HG03442 (cell line): ENCODE data around the gene ATP8A1.
A peak's percentile ranks its signal among the peaks of the same experiment; 100 is the strongest.

Source experiments
- ATAC-seq: cut with Tn5 transposase; IDR thresholded peaks from one replicate; pipeline ENCODE4 v1.9.1; 2021; ENCODE audit warnings: mild to moderate bottlenecking, moderate library complexity; ENCODE audit not compliant: unreplicated experiment

ATP8A1 gene

DNA sequence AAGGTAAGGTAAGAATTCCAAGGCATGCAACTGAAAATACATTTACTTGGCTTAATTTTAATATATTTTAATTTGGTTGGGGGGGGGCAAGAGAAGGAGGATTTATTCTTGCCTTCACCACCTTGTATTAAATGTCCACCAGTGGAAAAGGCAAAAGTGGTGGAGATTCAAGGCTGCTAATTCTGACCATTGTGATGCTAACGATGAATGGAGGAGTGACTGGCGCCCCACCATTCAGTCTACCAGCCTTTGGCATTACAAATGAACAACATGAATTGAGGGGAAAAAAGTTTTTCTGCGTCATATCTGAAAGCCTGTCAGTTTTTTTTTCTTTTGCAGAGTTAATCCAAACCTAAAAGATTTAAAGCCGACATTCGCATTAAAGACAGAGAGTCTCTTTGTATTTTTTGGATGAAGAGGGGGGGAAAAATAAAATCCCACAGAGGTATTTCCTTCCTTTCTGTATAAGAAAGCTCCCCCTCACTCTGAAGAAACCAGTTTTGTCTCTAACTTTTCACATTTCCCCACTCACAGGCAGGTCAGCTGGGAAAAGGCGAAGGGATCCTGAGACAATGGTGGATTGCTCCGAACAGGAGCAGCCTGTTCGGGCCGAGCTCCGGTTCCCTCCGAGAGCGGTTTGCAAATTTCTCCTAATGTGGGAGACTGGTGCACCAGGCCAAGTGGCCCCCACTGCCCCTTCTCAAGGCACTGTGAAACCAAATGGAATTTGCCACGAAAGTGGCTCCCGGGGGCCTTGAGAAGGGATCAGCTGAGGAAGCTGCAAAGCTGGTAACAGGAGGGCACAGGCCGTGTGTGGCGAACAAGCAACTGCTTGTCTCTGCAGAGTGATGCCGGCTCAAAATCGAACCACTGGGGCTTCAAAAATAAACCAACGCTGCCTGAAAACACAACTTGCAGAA, 231.5 kb downstream of the ATP8A1 start:
- ATAC-seq = no peak

DNA sequence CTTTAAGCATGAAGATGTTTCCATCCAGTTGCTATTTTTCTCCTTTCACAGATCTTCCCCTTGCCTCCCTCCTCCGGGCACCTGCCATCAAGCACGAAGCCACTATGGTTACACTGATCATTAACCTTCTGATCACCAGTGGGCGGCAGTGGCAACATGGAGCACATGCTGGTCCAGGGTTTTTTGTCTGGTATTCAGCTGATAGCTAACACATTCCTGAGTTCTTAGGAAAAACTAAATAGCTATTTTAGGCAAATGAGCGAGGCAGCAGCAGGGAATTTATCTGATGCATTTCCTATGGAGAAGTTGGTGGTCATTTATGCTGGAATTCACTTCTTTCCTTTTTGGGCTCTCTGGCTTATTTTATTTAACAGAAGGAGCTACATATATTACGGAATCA, 236.8 kb downstream of the ATP8A1 start:
- no peak for ATAC-seq

DNA sequence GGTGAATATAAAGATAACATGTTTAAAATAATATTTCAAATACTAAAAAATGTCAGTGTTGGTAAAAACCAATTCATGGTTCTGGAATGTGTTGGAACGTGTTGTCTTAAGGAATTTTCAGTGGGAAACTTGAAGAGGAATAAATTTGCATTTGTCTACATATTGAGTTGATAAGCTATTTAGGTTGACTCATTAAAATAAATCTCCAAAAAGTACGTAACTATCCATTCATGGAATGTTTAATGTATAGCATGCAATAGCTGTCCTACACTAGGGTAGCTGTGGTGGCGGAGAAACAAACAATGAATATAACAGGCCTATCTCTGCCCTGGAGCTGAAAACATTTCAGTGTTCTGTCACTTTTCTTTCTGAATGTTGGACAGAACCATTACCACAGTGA, 239.4 kb downstream of the ATP8A1 start:
- ATAC-seq = no peak

DNA sequence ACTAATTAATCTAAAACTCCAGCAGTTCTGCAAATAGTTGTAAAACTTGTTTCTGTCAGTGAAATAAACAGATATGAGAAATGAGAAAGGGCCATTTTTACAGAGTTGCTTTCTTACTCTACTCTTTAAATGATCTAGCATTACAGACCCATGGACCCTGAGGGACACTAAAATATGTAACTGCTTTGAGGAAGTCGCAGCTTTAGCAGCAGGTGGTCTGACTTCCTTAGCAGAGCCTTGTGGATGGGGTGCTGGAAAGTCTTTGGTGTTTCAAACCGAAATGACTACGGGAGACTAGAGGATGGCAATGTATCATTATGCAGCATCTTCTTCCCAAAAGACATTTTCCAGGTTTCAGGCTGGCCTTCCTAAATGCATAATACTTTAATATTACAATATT, 240.9 kb downstream of the ATP8A1 start:
- ATAC-seq = no peak

DNA sequence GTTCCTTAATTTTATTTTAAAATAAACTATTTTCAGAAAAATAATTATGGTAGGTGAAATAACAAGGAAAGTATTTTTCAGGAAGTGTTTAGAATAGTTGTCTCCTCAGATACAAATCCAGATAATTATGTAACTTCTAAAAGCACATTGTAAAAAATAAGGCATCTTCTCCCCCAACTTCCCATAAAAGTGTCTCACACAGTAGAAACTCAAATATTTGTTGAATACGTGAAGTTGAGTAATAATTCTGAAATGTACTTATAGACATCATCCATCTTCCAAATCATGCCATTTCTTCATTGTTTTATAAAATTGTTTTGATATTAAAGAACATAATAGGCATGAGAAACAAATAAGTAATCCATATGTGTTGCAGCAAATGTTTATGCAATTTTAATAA, 241.6 kb downstream of the ATP8A1 start:
- ATAC-seq = no peak

DNA sequence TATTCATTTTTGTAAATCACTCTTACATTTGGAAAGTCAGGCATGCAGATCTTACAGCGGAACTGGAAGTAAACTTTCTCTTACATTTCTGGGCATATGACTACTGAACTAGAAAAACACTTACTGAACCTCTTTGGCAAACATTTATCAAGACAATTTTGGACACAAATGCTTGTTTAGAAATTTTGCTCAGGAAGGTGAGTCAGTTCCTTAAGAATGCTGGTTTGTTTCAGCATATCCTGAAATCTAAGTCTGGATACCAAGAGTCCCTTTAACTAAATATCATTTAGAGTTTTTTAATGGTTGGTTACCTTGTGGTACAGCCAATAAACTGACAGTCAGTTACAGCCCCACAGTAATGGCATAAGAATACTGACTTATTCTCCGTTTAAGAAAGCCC, 244.7 kb downstream of the ATP8A1 start:
- ATAC-seq = no peak

DNA sequence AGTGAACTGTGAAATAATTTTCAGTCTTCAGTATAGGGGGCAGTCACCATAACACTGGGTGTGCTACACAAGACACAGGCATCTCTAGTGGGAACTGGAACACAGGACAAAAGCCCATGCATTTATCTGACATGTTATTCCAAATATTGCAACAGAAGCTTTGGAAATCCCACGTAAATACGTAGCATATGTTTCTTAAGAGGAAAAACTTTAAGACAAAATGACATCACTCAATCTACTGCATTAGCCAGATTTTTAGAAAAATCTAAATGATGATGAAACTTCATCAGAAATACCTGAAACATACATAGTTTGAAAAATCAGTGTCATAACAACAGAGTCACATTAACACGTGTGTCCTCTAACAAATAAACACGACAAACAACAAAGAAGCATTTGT, 245.1 kb downstream of the ATP8A1 start:
- ATAC-seq = no peak

DNA sequence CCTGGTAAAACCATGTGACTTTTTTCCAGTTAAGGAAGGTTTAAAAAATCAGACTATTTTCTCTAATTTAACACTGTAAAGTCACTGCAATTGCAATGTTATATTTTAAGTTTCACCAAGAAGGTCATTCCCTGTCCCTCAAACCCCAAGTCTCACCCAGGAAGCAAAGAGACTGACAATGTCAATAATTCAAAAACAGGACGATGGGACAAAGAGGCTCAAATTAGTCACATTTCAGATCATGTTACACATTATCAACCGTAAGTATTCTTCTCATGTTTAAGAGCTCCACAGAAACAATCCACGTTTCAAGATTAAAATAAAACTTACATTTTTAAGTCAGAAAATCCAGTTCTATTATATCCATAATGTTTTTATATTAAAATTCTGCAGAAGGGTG, 246.5 kb downstream of the ATP8A1 start:
- no peak for ATAC-seq

DNA sequence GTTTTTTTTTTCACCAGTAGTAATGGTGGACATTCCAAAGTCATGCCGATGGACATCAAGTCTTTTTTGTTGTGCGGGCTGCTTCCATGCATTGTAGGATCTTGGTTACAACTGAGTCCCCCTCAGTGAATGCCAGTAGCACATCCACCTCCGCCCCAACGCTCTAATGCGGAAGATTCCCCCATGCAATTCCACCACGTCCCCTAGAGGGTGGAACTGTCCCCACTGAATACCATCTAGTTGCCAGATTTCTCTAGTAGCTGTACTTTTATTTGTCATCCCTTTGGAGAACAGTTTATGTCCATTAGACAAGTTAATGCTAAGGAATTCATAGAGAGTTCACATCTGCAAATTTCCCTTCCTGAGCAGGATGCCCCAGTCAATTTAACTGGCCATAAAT, 252.9 kb downstream of the ATP8A1 start:
- ATAC-seq = no peak

DNA sequence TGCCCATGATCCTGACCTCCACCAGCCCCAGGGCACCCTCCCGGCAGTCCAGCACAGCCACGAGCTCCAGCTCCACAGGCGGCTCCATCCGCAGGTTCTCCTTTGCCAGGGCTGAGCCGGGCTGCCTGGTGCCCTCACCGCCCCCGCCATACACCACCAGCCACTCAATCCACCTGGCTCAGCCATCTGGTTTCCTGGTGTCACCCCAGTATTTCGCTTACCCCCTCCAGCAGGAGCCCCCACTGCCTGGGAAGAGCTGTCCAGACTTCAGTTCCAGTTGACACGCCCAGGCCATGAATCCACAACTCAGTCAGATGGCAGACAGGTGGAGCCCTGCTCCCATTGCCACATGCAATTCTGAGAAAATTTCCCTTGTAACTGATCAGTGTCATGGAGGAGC, 255.7 kb downstream of the ATP8A1 start:
- ATAC-seq = no peak

DNA sequence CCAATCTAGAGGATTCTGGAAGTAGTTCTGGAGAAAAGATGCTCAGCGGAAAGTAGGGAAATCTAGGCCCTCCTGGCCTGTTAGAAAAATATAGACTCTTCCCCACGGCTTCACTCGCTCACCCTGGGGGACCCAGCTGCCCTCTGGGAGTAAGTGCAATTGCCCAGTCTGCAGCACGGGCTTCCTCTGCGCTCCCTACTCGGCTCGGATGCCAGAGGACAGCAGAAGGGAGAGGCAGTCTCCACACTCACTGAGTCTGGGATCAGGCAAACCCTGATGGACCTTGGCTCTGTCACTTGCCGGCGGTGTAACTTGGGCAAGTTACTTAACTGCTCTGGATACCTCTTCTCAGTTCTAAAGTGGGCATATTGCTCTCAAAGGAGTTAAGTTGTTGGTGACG, 257.5 kb downstream of the ATP8A1 start:
- no peak for ATAC-seq

DNA sequence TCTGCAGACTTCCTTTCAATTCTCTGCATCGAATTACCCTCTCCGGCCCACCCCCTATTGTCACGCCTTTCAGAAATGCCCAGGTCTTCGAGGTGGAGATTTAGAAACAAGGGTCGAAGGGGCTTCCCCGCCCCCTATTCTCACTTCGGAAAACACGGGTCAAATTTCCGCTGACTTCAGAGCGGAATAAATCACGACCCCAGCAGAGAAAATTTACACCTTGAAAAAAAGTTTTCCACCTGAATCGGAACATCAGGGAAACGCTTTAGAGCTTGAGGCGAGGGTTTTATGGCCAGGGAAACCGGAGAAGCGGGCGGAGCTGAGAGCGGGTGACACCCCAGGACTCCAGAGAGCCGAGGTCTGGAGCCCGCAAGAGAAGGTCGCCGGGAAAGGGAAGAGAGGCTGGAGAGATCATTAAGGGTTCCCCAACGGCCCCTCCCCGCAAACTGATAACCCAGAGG, 258.0 kb downstream of the ATP8A1 start:
- no peak for ATAC-seq

DNA sequence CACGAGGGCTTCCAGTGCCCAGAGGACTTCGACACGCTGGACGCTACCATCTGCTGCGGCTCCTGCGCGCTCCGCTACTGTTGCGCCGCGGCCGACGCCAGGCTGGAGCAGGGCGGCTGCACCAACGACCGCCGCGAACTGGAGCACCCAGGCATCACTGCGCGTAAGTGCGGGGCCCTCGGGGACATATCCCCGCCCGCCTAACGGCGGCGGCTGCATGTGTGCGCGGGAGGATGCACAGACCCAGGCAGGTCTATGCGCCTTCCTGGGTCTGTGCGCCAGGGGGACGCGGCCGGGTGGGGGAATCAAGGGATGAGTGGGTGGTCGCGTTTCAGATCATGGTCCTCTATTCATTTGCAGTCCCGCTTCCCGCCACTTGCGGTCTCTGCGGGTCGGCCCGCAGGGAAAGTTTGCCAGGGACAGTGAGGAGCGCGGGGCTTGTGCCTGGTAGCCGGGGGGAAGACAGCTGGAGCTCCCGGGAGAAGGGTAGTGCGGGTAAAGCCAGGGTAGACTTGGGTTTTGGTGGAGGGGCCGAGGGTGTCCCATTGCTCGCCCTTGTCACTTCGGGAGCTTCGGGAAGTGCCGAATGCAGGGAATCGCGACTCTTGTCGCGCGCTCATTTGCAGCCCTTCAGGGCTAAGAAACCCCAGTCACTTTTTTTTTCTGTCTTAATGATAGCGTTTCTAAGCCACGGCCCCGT, 258.6 kb downstream of the ATP8A1 start:
- ATAC-seq = peak; percentile 38

DNA sequence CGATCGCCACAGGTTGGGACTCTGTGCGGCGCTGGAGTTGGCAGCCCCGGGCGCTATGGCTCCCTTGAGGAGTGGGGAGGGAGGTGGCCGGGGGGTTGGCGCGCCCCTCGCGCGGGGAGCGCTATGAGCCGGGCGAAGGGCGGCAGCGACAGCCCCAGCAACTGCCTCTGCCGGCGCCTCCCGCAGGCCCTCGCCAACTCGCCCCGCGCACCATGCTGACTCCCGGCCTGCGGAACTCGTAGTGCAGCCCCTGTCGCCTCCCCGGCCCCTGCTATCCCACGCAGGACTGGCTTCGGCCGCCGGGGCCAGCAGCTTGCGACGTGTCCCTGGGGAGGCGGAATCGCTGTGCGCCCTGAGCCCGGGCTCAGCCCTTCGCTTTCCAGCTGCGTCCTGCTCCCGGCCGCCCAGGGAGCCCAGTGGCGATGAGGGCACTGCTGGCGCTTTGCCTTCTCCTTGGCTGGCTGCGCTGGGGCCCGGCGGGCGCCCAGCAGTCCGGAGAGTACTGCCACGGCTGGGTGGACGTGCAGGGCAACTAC, 259.2 kb downstream of the ATP8A1 start:
- ATAC-seq = peak; percentile 31

DNA sequence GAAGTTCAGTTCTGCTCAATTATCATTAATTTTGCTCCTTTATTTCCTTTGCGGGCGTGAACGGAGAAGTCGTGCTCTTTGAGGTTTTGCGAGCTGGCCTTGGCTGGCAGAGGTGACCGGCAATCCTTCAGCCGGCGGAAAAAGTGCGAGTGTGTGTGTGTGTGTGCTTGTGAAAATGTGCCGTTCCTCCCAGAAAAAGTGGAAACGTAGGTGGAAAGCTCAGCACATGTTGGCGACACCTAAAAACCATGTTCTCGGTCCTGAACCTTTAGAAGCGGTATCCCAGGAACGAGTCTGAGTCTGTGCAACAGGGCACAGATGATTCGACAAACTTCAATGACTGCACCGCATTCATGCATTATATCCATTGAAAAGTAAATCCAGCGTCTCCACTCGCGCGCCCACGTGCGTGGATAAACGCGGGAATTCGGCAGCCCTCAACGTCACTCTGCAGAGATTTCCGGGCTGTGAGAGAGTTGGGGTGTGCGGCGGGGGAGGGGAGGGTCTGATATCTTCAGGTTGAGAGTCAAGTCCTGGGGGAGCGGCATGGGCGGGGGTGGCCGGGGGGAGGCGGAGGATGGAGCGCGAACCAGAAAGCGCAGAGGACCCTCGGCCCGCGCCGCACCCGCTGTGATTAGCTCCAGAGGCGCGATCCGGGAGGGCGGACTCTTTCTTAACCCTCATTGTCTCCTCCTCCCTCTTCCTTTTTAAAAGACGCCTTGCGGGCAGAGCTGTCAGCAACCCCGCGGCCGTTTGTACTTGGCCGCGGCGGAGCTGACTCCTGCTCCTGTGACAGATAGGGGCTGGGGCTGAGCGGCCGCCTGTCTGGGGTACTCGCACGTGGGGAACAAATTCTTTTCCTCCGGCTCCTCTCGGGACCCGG, 259.9 kb downstream of the ATP8A1 start, which contains the start of gene SHISA3:
Gene SHISA3 (plus strand): TSS at position 737 of the 883 bp plus-strand sequence. CDS start 569 bp downstream, outside the sequence.
- ATAC-seq = peak; percentile 32

DNA sequence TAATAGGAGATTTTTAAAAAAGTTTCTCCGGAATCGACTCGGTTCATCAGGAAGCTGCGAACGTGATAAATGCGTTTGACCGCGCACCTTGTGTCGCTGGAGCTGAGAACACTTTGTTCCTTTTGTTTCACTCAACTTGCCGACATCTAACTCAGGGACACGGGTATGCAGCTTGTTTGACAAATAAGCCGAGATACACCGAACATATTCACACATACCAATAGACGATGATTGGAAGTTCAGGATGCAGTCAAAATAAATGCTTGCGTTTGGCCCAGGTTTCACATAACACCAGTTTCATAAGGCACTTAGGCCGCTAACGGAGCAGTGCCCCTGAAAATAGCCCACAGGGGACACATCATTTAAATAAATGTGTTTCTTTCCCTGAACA, 260.5 kb downstream of the ATP8A1 start:
- no peak for ATAC-seq

DNA sequence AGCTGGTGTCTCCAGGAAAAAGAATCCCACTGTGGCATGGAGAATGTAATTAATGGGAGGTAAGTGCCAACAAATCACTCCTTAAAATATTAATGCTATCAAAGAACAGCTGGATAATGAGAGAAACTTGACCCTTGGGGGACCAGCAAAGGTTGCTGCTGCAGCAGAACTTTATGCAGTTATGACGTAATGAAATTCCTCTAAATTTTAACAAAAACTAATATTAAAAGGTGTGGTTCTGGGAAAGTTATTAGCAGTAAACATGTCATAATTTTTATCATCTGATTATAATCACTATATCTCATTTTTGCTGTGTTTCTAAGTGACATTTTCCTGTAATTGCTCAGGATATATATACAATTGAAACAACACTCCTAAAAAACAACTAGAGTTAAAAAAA, 261.3 kb downstream of the ATP8A1 start:
- ATAC-seq = no peak

DNA sequence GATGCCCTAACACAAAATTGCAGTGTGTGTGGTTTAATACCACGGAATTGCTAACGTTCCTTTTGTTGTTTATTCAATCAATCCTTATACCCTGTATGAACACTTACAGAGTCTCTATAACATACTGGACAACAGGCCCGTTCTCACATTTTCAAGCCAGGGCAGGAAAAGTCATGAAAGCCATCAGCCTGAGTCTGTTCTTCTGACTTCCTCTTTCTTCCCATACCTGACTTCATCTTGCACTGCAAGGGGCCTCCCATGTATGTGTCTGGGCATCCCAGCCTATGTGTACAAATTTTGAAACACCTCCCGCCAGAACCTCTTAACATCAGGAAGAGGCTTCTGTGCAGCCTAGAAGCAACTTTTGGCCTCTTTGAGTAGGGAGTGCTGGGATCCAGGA, 264.5 kb downstream of the ATP8A1 start:
- ATAC-seq = no peak

DNA sequence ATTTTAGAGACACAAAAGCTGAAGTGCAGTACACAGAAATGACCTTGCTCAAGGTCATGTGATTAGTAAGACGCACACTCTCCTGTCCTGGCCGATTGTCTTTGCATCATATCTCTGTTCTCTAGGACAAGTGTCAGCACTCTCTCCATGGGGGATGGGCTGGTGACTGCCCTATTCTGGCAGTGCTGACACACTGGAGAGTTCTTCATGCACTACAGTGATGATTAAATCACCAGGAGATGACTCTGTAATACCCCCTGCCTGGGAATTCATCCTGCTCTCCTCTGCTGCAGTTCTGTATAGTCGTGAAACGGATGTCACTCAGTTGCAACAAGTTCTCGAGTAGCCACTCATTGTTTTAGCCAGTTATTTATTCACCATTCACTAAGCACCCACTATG, 264.9 kb downstream of the ATP8A1 start:
- ATAC-seq = no peak

DNA sequence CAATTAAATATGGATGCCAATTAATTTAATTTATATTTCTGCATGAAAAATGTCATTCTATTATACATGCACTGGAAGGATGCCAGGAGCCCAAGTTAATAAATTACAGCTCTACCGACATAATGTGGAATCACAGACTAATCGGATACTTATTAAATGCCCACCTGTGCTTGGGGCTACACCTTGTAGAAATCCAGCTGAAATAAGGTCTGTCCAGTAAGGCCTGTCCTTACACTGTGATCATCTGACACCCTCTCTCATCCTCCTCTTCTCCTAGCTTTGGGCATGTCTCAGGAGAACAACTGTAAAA, 265.6 kb downstream of the ATP8A1 start:
- no peak for ATAC-seq
